ENCODE measurements around the gene CNTN3. TPM values are rescaled to one million over a fixed set of nuclear protein-coding genes. Genes with fewer than 3 reads are reported as not detected.

CNTN3 gene
- total RNA-seq, result not detected in 2 replicates

GRCh38 chr3:74614107-74614967, at the start of gene CNTN3:
CNTN3 (minus strand) TSS chr3:74614659; CDS start chr3:74521112, 93,547 bp downstream.
- intact Hi-C loops (cut with micrococcal nuclease), result no loop called here

GRCh38 chr3:74663178-74663577, 48.7 kb upstream of the CNTN3 start:
- intact Hi-C loops (cut with micrococcal nuclease), result no loop called here

GRCh38 chr3:74661672-74662071, 47.2 kb upstream of the CNTN3 start:
- intact Hi-C loops (cut with micrococcal nuclease), result no loop called here

GRCh38 chr3:74651885-74652284, 37.4 kb upstream of the CNTN3 start:
- intact Hi-C loops (cut with micrococcal nuclease), result no loop called here

GRCh38 chr3:74651292-74651691, 36.8 kb upstream of the CNTN3 start:
- intact Hi-C loops (cut with micrococcal nuclease), result no loop called here

- intact Hi-C loops (cut with micrococcal nuclease), result no loop called here
Measured at GRCh38 chr3:74648107-74648506, 33.6 kb upstream of the CNTN3 start.

- intact Hi-C loops (cut with micrococcal nuclease), result no loop called here
Measured at GRCh38 chr3:74646094-74646493, 31.6 kb upstream of the CNTN3 start.

GRCh38 chr3:74643636-74644035, 29.2 kb upstream of the CNTN3 start:
- intact Hi-C loops (cut with micrococcal nuclease), result no loop called here

- intact Hi-C loops (cut with micrococcal nuclease), result no loop called here
Measured at GRCh38 chr3:74642876-74643275, 28.4 kb upstream of the CNTN3 start.

GRCh38 chr3:74640211-74640610, 25.8 kb upstream of the CNTN3 start:
- intact Hi-C loops (cut with micrococcal nuclease), result no loop called here

GRCh38 chr3:74639681-74640080, 25.2 kb upstream of the CNTN3 start:
- intact Hi-C loops (cut with micrococcal nuclease), result no loop called here

- intact Hi-C loops (cut with micrococcal nuclease), result no loop called here
Measured at GRCh38 chr3:74636981-74637380, 22.5 kb upstream of the CNTN3 start.

- intact Hi-C loops (cut with micrococcal nuclease), result no loop called here
Measured at GRCh38 chr3:74633021-74633420, 18.6 kb upstream of the CNTN3 start.

- intact Hi-C loops (cut with micrococcal nuclease), result no loop called here
Measured at GRCh38 chr3:74631351-74632140, 17.1 kb upstream of the CNTN3 start.

GRCh38 chr3:74630602-74631001, 16.1 kb upstream of the CNTN3 start:
- intact Hi-C loops (cut with micrococcal nuclease), result no loop called here

- intact Hi-C loops (cut with micrococcal nuclease), result no loop called here
Measured at GRCh38 chr3:74626011-74626410, 11.6 kb upstream of the CNTN3 start.

- intact Hi-C loops (cut with micrococcal nuclease), result no loop called here
Measured at GRCh38 chr3:74624301-74624700, 9.8 kb upstream of the CNTN3 start.

- intact Hi-C loops (cut with micrococcal nuclease), result no loop called here
Measured at GRCh38 chr3:74623261-74623836, 8.9 kb upstream of the CNTN3 start.

GRCh38 chr3:74621581-74621980, 7.1 kb upstream of the CNTN3 start:
- intact Hi-C loops (cut with micrococcal nuclease), result no loop called here

- intact Hi-C loops (cut with micrococcal nuclease), result no loop called here
Measured at GRCh38 chr3:74617776-74618175, 3.3 kb upstream of the CNTN3 start.

GRCh38 chr3:74613521-74614106, 845 bp downstream of the CNTN3 start:
- intact Hi-C loops (cut with micrococcal nuclease), result no loop called here

GRCh38 chr3:74613060-74613459, 1.4 kb downstream of the CNTN3 start:
- intact Hi-C loops (cut with micrococcal nuclease), result no loop called here

Data from T-helper 1 cell treated with Interleukin-12 subunit alpha and Interleukin-12 subunit beta and Interleukin-4 antibody, amounts not matched to agents 30 ng/mL and 1 ng/mL, for 36 hours (primary cell).